HG03060 (cell line): ENCODE results near the gene LRRC31.

Experiments used
- ATAC-seq: cut with Tn5 transposase; IDR thresholded peaks from one replicate; pipeline ENCODE4 v1.9.1; 2021; ENCODE audit warnings: low read depth, moderate number of reproducible peaks; ENCODE audit not compliant: unreplicated experiment

LRRC31 gene

GRCh38 chr3:169864270-169864669 is 5.5 kb downstream of the LRRC31 start:
- no peak for ATAC-seq

GRCh38 chr3:169863458-169863899 is 6.3 kb downstream of the LRRC31 start:
- ATAC-seq: no peak

- no peak for ATAC-seq
Observed at GRCh38 chr3:169861871-169862270, 7.9 kb downstream of the LRRC31 start.

GRCh38 chr3:169857811-169858210 is 11.9 kb downstream of the LRRC31 start:
- ATAC-seq: no peak

GRCh38 chr3:169855514-169855913 is 14.2 kb downstream of the LRRC31 start:
- ATAC-seq: no peak

- ATAC-seq: no peak
Observed at GRCh38 chr3:169850618-169851017, 19.1 kb downstream of the LRRC31 start.

GRCh38 chr3:169848741-169849140 is 21.0 kb downstream of the LRRC31 start:
- no peak for ATAC-seq

GRCh38 chr3:169847896-169848295 is 21.8 kb downstream of the LRRC31 start:
- no peak for ATAC-seq

GRCh38 chr3:169846458-169847193 is 23.1 kb downstream of the LRRC31 start:
- ATAC-seq: peak; percentile 94

- ATAC-seq: no peak
Observed at GRCh38 chr3:169842960-169843359, 26.8 kb downstream of the LRRC31 start.

- no peak for ATAC-seq
Observed at GRCh38 chr3:169841171-169841570, 28.6 kb downstream of the LRRC31 start.

- no peak for ATAC-seq
Observed at GRCh38 chr3:169838511-169839030, 31.2 kb downstream of the LRRC31 start.

- ATAC-seq: no peak
Observed at GRCh38 chr3:169836942-169837275, 32.8 kb downstream of the LRRC31 start.

GRCh38 chr3:169836078-169836941 is 33.4 kb downstream of the LRRC31 start:
- ATAC-seq: peak; percentile 78

- no peak for ATAC-seq
Observed at GRCh38 chr3:169835533-169835932, 34.2 kb downstream of the LRRC31 start.

- ATAC-seq: no peak
Observed at GRCh38 chr3:169827712-169828111, 42.0 kb downstream of the LRRC31 start.

- ATAC-seq: no peak
Observed at GRCh38 chr3:169825316-169825715, 44.4 kb downstream of the LRRC31 start.

GRCh38 chr3:169822983-169823382 is 46.8 kb downstream of the LRRC31 start:
- ATAC-seq: no peak

GRCh38 chr3:169822540-169822939 is 47.2 kb downstream of the LRRC31 start:
- ATAC-seq: no peak

GRCh38 chr3:169822091-169822490 is 47.6 kb downstream of the LRRC31 start:
- ATAC-seq: no peak

GRCh38 chr3:169818316-169818715 is 51.4 kb downstream of the LRRC31 start:
- no peak for ATAC-seq
